ENCODE data around the gene ECHS1.
"Not testable (repeated sequence)": the region's sequence is repeated elsewhere in the genome, so short reads cannot be mapped to it uniquely, and the experiment has no call there.

Gene ECHS1

GRCh38 chr10:133397938-133398337, 24.8 kb upstream of the ECHS1 start:
- DNase-seq = no peak

GRCh38 chr10:133396035-133396624, 23.0 kb upstream of the ECHS1 start:
- DNase-seq = no peak

- no peak for DNase-seq
These were observed 21.7 kb upstream of the ECHS1 start for GRCh38 chr10:133394801-133395221.

- peak; percentile 57 for DNase-seq
These were observed 21.0 kb upstream of the ECHS1 start, which contains the start of gene MTG1 for GRCh38 chr10:133394064-133394663. TSS of gene MTG1 (plus strand) at chr10:133394157. CDS start at chr10:133394221, 64 bp downstream.

GRCh38 chr10:133393401-133394063, 20.4 kb upstream of the ECHS1 start:
- no peak for DNase-seq

- no peak for DNase-seq
These were observed 18.8 kb upstream of the ECHS1 start for GRCh38 chr10:133391761-133392518.

- DNase-seq = no peak
These were observed 18.1 kb upstream of the ECHS1 start for GRCh38 chr10:133391249-133391635.

- no peak for DNase-seq
These were observed 17.6 kb upstream of the ECHS1 start for GRCh38 chr10:133390597-133391248.

GRCh38 chr10:133388973-133389818, 16.0 kb upstream of the ECHS1 start:
- DNase-seq = no peak

- DNase-seq = no peak
These were observed 15.2 kb upstream of the ECHS1 start for GRCh38 chr10:133388236-133388972.

- not testable (repeated sequence) for DNase-seq
These were observed 13.8 kb upstream of the ECHS1 start for GRCh38 chr10:133386951-133387350.

- no peak for DNase-seq
These were observed 12.1 kb upstream of the ECHS1 start for GRCh38 chr10:133385214-133385613.

GRCh38 chr10:133384071-133384470, 10.9 kb upstream of the ECHS1 start:
- DNase-seq = no peak

GRCh38 chr10:133383551-133383950, 10.4 kb upstream of the ECHS1 start:
- no peak for DNase-seq

GRCh38 chr10:133381036-133381435, 7.9 kb upstream of the ECHS1 start:
- no peak for DNase-seq

- DNase-seq = no peak
These were observed 6.9 kb upstream of the ECHS1 start for GRCh38 chr10:133379801-133380666.

GRCh38 chr10:133379152-133379800, 6.1 kb upstream of the ECHS1 start, which contains the start of gene PAOX:
TSS of gene PAOX (plus strand) at chr10:133379262. CDS start at chr10:133379317, 55 bp downstream.
- DNase-seq = no peak

- no peak for DNase-seq
These were observed 5.3 kb upstream of the ECHS1 start for GRCh38 chr10:133378251-133379096.

GRCh38 chr10:133377818-133378250, 4.7 kb upstream of the ECHS1 start:
- no peak for DNase-seq

Measured in DMS79 (cell line).